Astrocyte of the spinal cord (primary cell): Measurements from ENCODE around the gene CDKN1A.

Experiments used
- DNase-seq: peaks from one replicate; pipeline ENCODE4 v3.0.0; 2011; ENCODE audit warnings: low read depth, low spot score
- H3K4me3 ChIP-seq: 2 replicates; pipeline ENCODE4 v1.5.1; 2011; ENCODE audit warnings: low read depth, mild to moderate bottlenecking, low read length, moderate library complexity
- in situ Hi-C: cut with HindIII; loops from 2 replicates; pipeline ENCODE4 v1.10.0; 2017; ENCODE audit warnings: low sequenced_read_pairs
- TF ChIP-seq, protein P1 (sequence below): IDR thresholded peaks from 2 replicates; pipeline ENCODE4 v1.5.1; 2012; ENCODE audit warnings: low read depth, mild to moderate bottlenecking, low read length, inconsistent platforms

The CDKN1A gene

DNA sequence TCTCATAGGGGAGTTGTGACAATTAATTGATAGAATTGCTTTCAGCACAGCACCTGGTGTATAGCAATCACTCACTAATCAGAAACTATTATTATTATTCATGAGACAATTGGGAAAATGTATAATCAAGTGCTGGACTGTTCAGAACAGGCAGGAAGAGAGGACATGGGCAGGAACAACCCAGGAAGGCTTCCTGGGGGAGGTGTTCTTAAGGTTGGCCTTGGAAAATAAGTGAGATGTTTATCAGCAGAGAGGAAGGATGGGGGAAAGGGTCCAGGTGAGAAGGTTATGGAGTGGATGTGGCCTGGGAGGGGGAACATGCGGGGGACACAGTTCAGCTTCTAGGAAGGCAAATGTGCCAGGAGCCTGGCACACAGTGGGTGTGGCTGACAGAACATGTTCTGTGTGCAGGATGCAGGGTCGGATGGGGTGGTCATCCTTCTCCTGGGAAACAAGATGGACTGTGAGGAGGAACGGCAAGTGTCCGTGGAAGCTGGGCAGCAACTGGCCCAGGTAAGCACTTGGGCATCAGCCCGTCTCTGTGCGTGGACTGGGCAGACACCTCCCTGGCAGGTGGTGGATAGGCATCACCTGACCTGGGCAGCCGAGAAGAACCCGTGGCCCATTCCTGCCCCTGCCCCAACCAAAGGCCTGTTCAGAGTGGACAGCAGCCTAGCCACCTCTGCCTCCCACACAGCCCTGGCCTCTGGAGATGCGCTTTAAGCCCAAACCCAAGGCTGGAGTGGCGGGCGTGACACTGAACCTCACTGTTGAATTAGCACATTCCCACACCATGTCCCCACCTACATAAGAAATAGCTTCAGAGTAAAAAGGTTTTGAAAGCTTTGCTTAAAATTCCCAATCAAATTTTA lies 50.0 kb downstream of the CDKN1A start:
- H3K4me3 ChIP-seq = no peak overlapping the region
- in situ Hi-C loops = no loop called here
- TF ChIP-seq, protein P1, sequence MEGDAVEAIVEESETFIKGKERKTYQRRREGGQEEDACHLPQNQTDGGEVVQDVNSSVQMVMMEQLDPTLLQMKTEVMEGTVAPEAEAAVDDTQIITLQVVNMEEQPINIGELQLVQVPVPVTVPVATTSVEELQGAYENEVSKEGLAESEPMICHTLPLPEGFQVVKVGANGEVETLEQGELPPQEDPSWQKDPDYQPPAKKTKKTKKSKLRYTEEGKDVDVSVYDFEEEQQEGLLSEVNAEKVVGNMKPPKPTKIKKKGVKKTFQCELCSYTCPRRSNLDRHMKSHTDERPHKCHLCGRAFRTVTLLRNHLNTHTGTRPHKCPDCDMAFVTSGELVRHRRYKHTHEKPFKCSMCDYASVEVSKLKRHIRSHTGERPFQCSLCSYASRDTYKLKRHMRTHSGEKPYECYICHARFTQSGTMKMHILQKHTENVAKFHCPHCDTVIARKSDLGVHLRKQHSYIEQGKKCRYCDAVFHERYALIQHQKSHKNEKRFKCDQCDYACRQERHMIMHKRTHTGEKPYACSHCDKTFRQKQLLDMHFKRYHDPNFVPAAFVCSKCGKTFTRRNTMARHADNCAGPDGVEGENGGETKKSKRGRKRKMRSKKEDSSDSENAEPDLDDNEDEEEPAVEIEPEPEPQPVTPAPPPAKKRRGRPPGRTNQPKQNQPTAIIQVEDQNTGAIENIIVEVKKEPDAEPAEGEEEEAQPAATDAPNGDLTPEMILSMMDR = no peak
- DNase-seq = no peak

- no peak for DNase-seq
- in situ Hi-C loops = no loop called here
- TF ChIP-seq, protein P1 = no peak
- no peak overlapping the region for H3K4me3 ChIP-seq
These were observed 50.6 kb downstream of the CDKN1A start for GRCh38 chr6:36729161-36729524.

DNA sequence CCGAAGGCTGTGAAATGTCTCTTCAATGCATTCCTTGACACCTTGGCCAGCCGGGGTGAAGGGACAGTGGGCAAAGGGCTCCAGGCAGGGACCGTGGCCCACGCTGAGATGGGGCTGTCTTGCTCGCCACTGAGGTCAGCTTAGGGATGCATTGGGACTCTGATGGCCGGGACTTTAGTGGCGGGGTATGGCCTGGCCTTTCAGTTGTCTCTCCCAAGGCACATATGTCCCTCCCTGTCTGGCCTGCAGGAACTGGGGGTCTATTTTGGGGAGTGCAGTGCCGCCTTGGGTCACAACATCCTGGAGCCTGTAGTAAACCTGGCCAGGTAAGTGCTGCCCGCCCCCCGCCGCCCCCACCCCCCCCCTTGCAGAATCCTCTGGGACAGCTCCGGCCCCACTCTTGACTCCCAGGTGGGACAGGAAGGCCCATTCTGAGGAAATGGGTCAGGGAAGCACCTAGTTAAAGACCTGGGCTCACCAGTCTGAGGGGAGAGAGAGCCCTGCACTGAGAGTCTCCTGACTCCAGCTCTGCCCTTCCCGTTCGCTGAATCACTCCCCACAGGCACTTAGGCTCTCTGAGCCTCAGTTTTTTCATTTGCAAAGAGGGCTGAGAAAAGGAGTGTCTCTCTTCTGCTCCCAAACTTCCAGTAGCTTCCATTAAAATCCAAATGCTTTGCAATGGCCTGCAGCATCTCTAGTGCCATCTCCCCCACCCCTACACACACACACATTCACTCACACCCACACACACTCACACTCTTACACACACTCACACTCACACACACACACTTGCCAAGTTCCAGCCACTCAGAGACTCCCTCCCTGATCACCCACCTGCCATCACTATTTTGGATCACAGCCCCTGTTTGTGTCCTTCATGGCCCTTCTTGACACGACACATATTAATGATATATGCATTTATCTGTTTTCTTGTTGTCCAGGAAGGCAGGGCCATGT lies 52.2 kb downstream of the CDKN1A start:
- in situ Hi-C loops = no loop called here
- DNase-seq = no peak
- TF ChIP-seq, protein P1 = no peak

GRCh38 chr6:36731622-36732310 lies 53.3 kb downstream of the CDKN1A start:
- in situ Hi-C loops = no loop called here
- DNase-seq = no peak
- TF ChIP-seq, protein P1 = no peak
- H3K4me3 ChIP-seq = no peak overlapping the region

More for the DNA sequence above, 52.2 kb downstream of the CDKN1A start:
- H3K4me3 ChIP-seq = no peak overlapping the region

GRCh38 chr6:36733300-36733699 lies 54.8 kb downstream of the CDKN1A start:
- in situ Hi-C loops = no loop called here
- no peak overlapping the region for H3K4me3 ChIP-seq
- TF ChIP-seq, protein P1 = no peak
- DNase-seq = no peak

- no peak overlapping the region for H3K4me3 ChIP-seq
These were observed 56.1 kb downstream of the CDKN1A start for GRCh38 chr6:36734486-36735060.

More at GRCh38 chr6:36734486-36735060, 56.1 kb downstream of the CDKN1A start:
- no peak for DNase-seq
- TF ChIP-seq, protein P1 = no peak
- in situ Hi-C loops = no loop called here
